AG04449 (cell line): Measurements from ENCODE around the gene PARP11.

Source experiments
- CTCF ChIA-PET: fragments of 350-600 bp; formaldehyde crosslinking; extraction: SDS; loops from one replicate; lab custom pipeline; 2021; ENCODE audit warnings: antibody characterized with exemption; lab: Yijun Ruan, JAX
- POLR2A ChIA-PET: fragments of 400-600, 350-600 bp; formaldehyde crosslinking; extraction: SDS; loops from one replicate; lab custom pipeline; 2020; ENCODE audit warnings: antibody characterized with exemption, inconsistent platforms; lab: Yijun Ruan, JAX
- DNase-seq: peaks from one replicate; pipeline ENCODE4 v3.0.0-alpha.2; 2010; ENCODE audit warnings: low read depth, low spot score
- H3K4me3 ChIP-seq: 2 replicates; pipeline ENCODE4 v1.5.1; 2011; ENCODE audit warnings: low read depth, mild to moderate bottlenecking, control low read depth, low read length
- TF ChIP-seq, protein P1 (sequence below): IDR thresholded peaks from one replicate; pipeline ENCODE4 v1.5.1; 2011; ENCODE audit warnings: mild to moderate bottlenecking, moderate library complexity, low read length, control low read depth, inconsistent platforms; ENCODE audit not compliant: insufficient read depth; ENCODE audit errors: missing control alignments

The PARP11 gene

DNA sequence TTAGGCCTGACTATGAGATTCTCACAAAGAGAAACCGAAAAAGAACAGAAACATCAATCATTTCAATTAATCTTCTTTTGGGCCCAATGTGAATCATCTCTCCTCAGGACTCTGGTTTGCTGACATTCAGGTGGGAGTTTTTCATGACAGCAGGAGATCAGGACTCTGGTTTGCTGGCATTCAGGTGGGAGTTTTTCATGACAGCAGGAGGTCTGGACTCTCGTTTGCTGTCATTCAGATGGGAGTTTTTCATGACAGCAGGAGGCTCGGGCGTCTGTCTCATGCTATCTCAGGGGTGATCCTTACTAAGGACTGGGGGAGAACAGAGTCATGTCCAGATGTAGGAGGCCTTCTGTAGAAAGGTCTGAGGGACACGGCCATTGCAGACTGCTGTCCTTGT lies 40.1 kb upstream of the PARP11 start:
- DNase-seq = no peak
- POLR2A ChIA-PET = no interaction called here
- no peak overlapping the region for H3K4me3 ChIP-seq
- TF ChIP-seq, protein P1, sequence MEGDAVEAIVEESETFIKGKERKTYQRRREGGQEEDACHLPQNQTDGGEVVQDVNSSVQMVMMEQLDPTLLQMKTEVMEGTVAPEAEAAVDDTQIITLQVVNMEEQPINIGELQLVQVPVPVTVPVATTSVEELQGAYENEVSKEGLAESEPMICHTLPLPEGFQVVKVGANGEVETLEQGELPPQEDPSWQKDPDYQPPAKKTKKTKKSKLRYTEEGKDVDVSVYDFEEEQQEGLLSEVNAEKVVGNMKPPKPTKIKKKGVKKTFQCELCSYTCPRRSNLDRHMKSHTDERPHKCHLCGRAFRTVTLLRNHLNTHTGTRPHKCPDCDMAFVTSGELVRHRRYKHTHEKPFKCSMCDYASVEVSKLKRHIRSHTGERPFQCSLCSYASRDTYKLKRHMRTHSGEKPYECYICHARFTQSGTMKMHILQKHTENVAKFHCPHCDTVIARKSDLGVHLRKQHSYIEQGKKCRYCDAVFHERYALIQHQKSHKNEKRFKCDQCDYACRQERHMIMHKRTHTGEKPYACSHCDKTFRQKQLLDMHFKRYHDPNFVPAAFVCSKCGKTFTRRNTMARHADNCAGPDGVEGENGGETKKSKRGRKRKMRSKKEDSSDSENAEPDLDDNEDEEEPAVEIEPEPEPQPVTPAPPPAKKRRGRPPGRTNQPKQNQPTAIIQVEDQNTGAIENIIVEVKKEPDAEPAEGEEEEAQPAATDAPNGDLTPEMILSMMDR = no peak
- CTCF ChIA-PET = interaction anchor here (1.4 kb wide), 1 partner anchor 27 kb away, joined by 3 read pairs; no protein-coding TSS in a partner anchor

DNA sequence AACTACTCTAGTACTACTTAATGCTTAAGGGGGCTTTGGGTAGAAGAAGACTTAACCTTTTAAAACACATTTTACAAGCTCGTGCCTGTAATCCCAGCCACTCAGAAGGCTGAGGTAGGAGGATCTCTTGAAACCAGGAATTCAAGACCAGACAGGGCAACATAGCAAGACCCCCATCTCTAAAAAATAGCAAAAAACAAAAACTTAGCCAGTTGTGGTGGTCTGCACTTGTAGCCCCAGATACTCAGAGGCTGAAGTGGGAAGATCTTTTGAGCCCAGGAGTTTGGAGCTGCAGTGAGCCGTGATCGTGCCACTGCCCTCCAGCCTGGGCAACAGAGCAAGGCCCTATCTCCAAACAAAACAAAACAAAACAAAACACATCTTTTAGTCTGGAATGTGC lies 39.7 kb upstream of the PARP11 start:
- TF ChIP-seq, protein P1 = no peak
- CTCF ChIA-PET = interaction anchor here (1.4 kb wide), 1 partner anchor 27 kb away, joined by 3 read pairs; no protein-coding TSS in a partner anchor
- POLR2A ChIA-PET = no interaction called here
- no peak for DNase-seq
- no peak overlapping the region for H3K4me3 ChIP-seq

DNA sequence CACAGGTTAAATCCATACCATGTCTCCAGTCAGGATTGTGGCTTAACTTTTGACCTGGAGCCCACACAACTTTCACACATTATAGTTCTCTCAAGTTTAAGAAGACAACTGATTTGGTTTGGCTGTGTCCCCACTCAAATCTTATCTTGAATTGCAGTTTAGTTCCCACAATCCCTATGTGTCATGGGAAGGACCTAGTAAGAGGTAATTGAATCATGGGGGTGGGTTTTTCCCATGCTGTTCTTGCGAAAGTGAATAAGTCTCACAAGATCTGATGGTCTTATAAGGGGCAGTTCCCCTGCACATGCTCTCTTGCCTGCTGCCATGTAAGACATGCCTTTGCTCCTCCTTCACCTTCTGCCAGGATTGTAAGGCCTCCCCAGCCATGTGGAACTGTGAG lies 38.2 kb upstream of the PARP11 start:
- DNase-seq = no peak
- ChIA-PET POLR2A (no interaction called here), CTCF (no interaction called here)
- TF ChIP-seq, protein P1 = no peak
- H3K4me3 ChIP-seq = no peak overlapping the region

DNA sequence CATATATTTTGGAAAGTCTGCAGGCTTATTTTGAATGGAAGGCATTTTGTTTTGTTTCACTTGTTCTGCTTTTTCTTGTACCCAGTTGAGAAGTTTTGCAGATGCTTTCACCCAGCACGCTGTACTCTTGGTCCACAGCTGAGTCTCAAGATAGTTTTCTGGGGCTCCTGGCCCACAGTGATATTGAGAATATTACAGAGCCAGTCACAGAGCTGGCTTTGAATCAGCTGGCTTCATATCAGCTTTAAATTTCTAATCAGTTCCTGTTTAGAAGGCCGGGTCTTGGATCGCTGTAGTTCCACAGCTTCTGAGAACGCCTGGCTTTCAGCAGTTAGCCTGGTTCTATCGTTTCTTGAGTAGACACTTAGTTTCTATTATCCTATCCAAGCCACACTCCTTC lies 32.5 kb upstream of the PARP11 start:
- ChIA-PET POLR2A (no interaction called here), CTCF (no interaction called here)
- TF ChIP-seq, protein P1 = no peak
- DNase-seq = no peak
- H3K4me3 ChIP-seq = no peak overlapping the region

DNA sequence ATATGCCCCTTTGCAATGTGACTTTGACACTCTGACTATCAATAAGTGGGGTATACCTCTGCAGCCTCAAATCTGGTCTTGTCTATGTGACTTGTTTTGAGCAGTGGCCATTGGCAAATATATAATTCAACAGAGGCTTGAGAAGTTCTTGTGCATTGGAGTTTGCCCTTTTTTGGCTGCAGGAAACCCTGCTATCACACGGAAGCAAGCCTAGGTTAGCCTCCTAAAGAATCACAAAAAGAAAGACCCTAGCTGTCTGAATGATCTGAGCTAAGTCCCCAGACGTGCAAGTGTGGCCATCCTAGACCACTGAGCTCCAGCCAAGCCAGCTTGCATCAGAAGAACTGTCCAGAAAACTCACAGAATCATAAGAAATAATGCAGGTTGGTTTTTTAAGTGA lies 31.8 kb upstream of the PARP11 start:
- POLR2A ChIA-PET = no interaction called here
- no peak overlapping the region for H3K4me3 ChIP-seq
- CTCF ChIA-PET = no interaction called here
- DNase-seq = no peak
- TF ChIP-seq, protein P1 = no peak

DNA sequence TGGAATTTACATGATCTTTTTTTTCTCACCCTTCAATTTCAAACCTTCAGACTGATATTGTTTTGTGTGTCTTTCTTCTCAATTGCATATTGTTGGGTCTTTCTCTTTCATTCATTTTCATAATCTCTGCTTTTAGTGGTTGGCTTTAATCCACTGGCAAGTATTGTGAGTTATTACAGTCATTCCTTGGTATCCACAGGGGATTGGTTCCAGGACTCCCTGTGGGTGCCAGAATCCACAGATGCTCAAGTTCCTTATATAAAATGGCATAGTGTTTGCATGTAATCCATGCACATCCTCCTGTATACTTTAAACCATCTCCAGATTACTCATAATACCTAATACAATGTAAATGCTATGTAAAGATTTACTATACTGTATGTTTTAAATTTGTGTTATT lies 29.7 kb upstream of the PARP11 start:
- POLR2A ChIA-PET = no interaction called here
- no peak for DNase-seq
- H3K4me3 ChIP-seq = no peak overlapping the region
- TF ChIP-seq, protein P1 = no peak
- CTCF ChIA-PET = no interaction called here
